Esophagus muscularis mucosa (tissue), 3 donors: ENCODE data around the gene TSC1.

Source experiments
- CTCF ChIP-seq, 3 experiments: fragments of 200-600 bp in 2 of 3; fragments of 450-650 bp in 1 of 3; sonication (generic) in 2 of 3; IDR thresholded peaks; one replicate each; pipeline ENCODE4 v1.5.1; 2017 to 2019; ENCODE audit warnings: antibody characterized with exemption in 3 of 3, mild to moderate bottlenecking in 2 of 3, moderate library complexity in 1 of 3
- POLR2A ChIP-seq: fragments of 450-650 bp; IDR thresholded peaks from one replicate; pipeline ENCODE4 v1.6.1; 2017; ENCODE audit warnings: antibody characterized with exemption, moderate library complexity, mild to moderate bottlenecking, low read depth
- POLR2AphosphoS5 ChIP-seq, 2 donors: sonication (generic); formaldehyde crosslinking; IDR thresholded peaks; one replicate each; pipeline ENCODE4 v1.6.1; 2017; ENCODE audit warnings: antibody characterized with exemption in 2 of 2

DNA sequence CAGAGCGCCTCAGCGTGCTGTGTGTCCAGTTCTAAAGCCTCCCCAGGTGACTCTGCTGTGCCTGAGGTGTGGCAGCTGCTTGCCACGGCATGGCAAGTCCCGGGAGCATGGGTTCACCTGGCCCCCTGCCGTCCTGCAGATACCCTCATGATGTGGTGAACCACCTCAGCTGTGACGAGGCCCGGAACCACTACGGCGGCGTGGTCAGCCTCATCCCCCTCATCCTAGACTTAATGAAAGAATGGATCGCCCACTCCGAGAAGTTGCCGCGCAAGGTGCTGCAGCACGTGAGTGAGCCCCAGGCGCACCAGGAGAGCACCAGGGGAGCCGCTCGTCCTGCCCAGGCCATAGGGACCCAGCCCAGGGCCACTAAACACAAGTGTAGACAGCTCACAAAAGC, 56.3 kb downstream of the TSC1 start:
- no peak for TF ChIP-seq CTCF (IDR thresholded peaks at IDR 0.05)
- TF ChIP-seq POLR2AphosphoS5 (IDR thresholded peaks at IDR 0.05) = no peak
- TF ChIP-seq POLR2A = no peak
